Right atrium auricular region (tissue), 2 donors: ENCODE results near the gene OR2H1. TPM values are rescaled to one million over a fixed set of nuclear protein-coding genes. Genes with fewer than 3 reads are reported as not detected.

Experiments
- DNase-seq: peaks from one replicate; pipeline ENCODE4 v3.0.0-alpha.2; 2019; ENCODE audit warnings: low spot score
- H3K27ac ChIP-seq, 2 donors: fragments of 200-600 bp; sonication (generic); 1 replicate in 1 of 2; 2 replicates in 1 of 2; pipeline ENCODE4 v1.5.1; 2016 to 2019
- H3K27me3 ChIP-seq, 2 donors: fragments of 200-600 bp; sonication (generic); one replicate each; pipeline versions ENCODE4 v1.5.1 to v1.6.0; 2017 to 2019
- H3K36me3 ChIP-seq: fragments of 200-600 bp; sonication (generic); one replicate; pipeline ENCODE4 v1.5.1; 2016
- H3K4me1 ChIP-seq, 2 donors: fragments of 200-600 bp; sonication (generic); one replicate each; pipeline versions ENCODE4 v1.5.1 to v1.6.0; 2017 to 2019
- H3K4me3 ChIP-seq, 2 donors: fragments of 200-600 bp; sonication (generic); 1 replicate in 1 of 2; 2 replicates in 1 of 2; pipeline ENCODE4 v1.5.1; 2017 to 2019; ENCODE audit warnings: mild to moderate bottlenecking in 1 of 2, moderate library complexity in 1 of 2
- H3K9me3 ChIP-seq, 2 donors: fragments of 200-600 bp; sonication (generic); one replicate each; pipeline ENCODE4 v1.5.1; 2019
- CTCF ChIP-seq, 2 donors: fragments of 200-600 bp; sonication (generic); IDR thresholded peaks; one replicate each; pipeline ENCODE4 v1.5.1; 2019; ENCODE audit warnings: antibody characterized with exemption in 2 of 2
- total RNA-seq, 2 donors: library from RNA; depleted of rRNA; stranded (reverse); fragments of >200 nt; gene quantifications; one replicate each; pipeline ENCODE4 v1.1.0, GENCODE V29; 2016

Gene OR2H1
- total RNA-seq = not detected

- Histone ChIP-seq H3K4me3 (no peak within 1 kb of the TSS), H3K9me3 (no peaks in the 10 kb centered on the region), H3K27me3 (no peaks in the 10 kb centered on the region), H3K4me1 (no peaks in the 10 kb centered on the region), H3K36me3 (no peaks in the 10 kb centered on the region), H3K27ac (no peak within 1 kb of the TSS)
- TF ChIP-seq CTCF (IDR thresholded peaks at IDR 0.05) = no peak
- no peak for DNase-seq
Observed at GRCh38 chr6:29456971-29457370, at the start of gene OR2H1, which contains the start of gene OR11A1. Gene OR2H1 (plus strand): TSS chr6:29457155. CDS start chr6:29461770, 4,615 bp downstream. Gene OR11A1 (minus strand): TSS chr6:29457071. CDS start chr6:29427641, 29,430 bp downstream.

GRCh38 chr6:29414588-29414987 lies 42.4 kb upstream of the OR2H1 start, which contains the start of gene OR12D1:
Gene OR12D1 (plus strand): TSS chr6:29414928.
- DNase-seq = no peak
- Histone ChIP-seq H3K4me3 (no peak within 1 kb of the TSS), H3K4me1 (no peaks in the 10 kb centered on the region), H3K9me3 (peaks cover 0 to 15% of the 10 kb centered on the region in 2 donors), H3K36me3 (no peaks in the 10 kb centered on the region), H3K27ac (no peak within 1 kb of the TSS), H3K27me3 (no peaks in the 10 kb centered on the region)
- no peak for TF ChIP-seq CTCF (IDR thresholded peaks at IDR 0.05)

GRCh38 chr6:29419516-29419915 lies 37.4 kb upstream of the OR2H1 start:
- Histone ChIP-seq H3K4me3 (no peak overlapping the region), H3K9me3 (peaks cover 0 to 13% of the 10 kb centered on the region in 2 donors), H3K27me3 (no peaks in the 10 kb centered on the region), H3K27ac (no peak overlapping the region), H3K36me3 (no peaks in the 10 kb centered on the region), H3K4me1 (no peaks in the 10 kb centered on the region)
- no peak for TF ChIP-seq CTCF (IDR thresholded peaks at IDR 0.05)
- no peak for DNase-seq

GRCh38 chr6:29424168-29424567 lies 32.8 kb upstream of the OR2H1 start:
- H3K4me1 ChIP-seq = no peaks in the 10 kb centered on the region
- peaks cover 0 to 10% of the 10 kb centered on the region in 2 donors for H3K9me3 ChIP-seq
- H3K36me3 ChIP-seq = no peaks in the 10 kb centered on the region
- DNase-seq = no peak
- no peaks in the 10 kb centered on the region for H3K27me3 ChIP-seq
- H3K4me3 ChIP-seq = no peak overlapping the region
- no peak for TF ChIP-seq CTCF (IDR thresholded peaks at IDR 0.05)
- no peak overlapping the region for H3K27ac ChIP-seq

- H3K27me3 ChIP-seq = no peaks in the 10 kb centered on the region
- H3K27ac ChIP-seq = no peak overlapping the region
- H3K4me3 ChIP-seq = no peak overlapping the region
- DNase-seq = no peak
- H3K36me3 ChIP-seq = no peaks in the 10 kb centered on the region
- peaks cover 0 to 8% of the 10 kb centered on the region in 2 donors for H3K9me3 ChIP-seq
- no peaks in the 10 kb centered on the region for H3K4me1 ChIP-seq
- no peak for TF ChIP-seq CTCF (IDR thresholded peaks at IDR 0.05)
Observed at GRCh38 chr6:29424575-29424974, 32.4 kb upstream of the OR2H1 start.

GRCh38 chr6:29425075-29425474 lies 31.9 kb upstream of the OR2H1 start:
- no peaks in the 10 kb centered on the region for H3K27me3 ChIP-seq
- H3K27ac ChIP-seq = no peak overlapping the region
- no peak overlapping the region for H3K4me3 ChIP-seq
- no peak for TF ChIP-seq CTCF (IDR thresholded peaks at IDR 0.05)
- no peak for DNase-seq
- no peaks in the 10 kb centered on the region for H3K36me3 ChIP-seq
- H3K9me3 ChIP-seq = peaks cover 0 to 8% of the 10 kb centered on the region in 2 donors
- H3K4me1 ChIP-seq = no peaks in the 10 kb centered on the region
